Liver (tissue), 9 donors: ENCODE measurements around the gene ZNF839. TPM values are rescaled to one million over a fixed set of nuclear protein-coding genes. Genes with fewer than 3 reads are reported as not detected.

Source experiments
- DNase-seq: peaks from one replicate; pipeline ENCODE4 v3.0.0-alpha.2; 2017; ENCODE audit warnings: low spot score
- H3K27ac ChIP-seq, 2 donors: one replicate each; pipeline ENCODE4 v1.7.0; 2013; ENCODE audit warnings: inconsistent platforms in 2 of 2, low read length in 2 of 2, control low read depth in 1 of 2, low read depth in 1 of 2, mild to moderate bottlenecking in 1 of 2
- H3K27me3 ChIP-seq, 4 donors: one replicate each; pipeline versions ENCODE4 v1.6.1 to v1.7.0; 2013; ENCODE audit warnings: low read length in 3 of 4, inconsistent platforms in 1 of 4, mild to moderate bottlenecking in 1 of 4, moderate library complexity in 1 of 4; ENCODE audit not compliant: control insufficient read depth in 4 of 4, insufficient read depth in 4 of 4
- H3K36me3 ChIP-seq, 4 donors: one replicate each; pipeline versions ENCODE4 v1.6.1 to v1.7.0; 2013; ENCODE audit warnings: low read length in 3 of 4, mild to moderate bottlenecking in 3 of 4, low read depth in 1 of 4, moderate library complexity in 1 of 4; ENCODE audit not compliant: control insufficient read depth in 4 of 4, insufficient read depth in 3 of 4
- H3K4me1 ChIP-seq, 4 donors: one replicate each; pipeline versions ENCODE4 v1.6.1 to v1.7.0; 2013; ENCODE audit warnings: low read length in 3 of 4, mild to moderate bottlenecking in 3 of 4, moderate library complexity in 1 of 4; ENCODE audit not compliant: control insufficient read depth in 4 of 4, insufficient read depth in 4 of 4
- H3K4me3 ChIP-seq, 3 donors: one replicate each; pipeline versions ENCODE4 v1.6.1 to v1.7.0; 2013; ENCODE audit warnings: low read length in 3 of 3, control low read depth in 1 of 3, low read depth in 1 of 3, mild to moderate bottlenecking in 1 of 3
- H3K9ac ChIP-seq, 2 donors: one replicate each; pipeline ENCODE4 v1.7.0; 2013; ENCODE audit warnings: low read length in 2 of 2, mild to moderate bottlenecking in 2 of 2, moderate library complexity in 2 of 2, control low read depth in 1 of 2, low read depth in 1 of 2
- H3K9me3 ChIP-seq, 4 donors: one replicate each; pipeline versions ENCODE4 v1.6.1 to v1.7.0; 2013; ENCODE audit warnings: low read length in 3 of 4; ENCODE audit not compliant: control insufficient read depth in 4 of 4
- EGR1 ChIP-seq, 2 donors: IDR thresholded peaks; 2 replicates each; pipeline ENCODE4 v1.6.1; 2016 to 2018; ENCODE audit warnings: antibody characterized with exemption in 2 of 2, low read depth in 2 of 2
- FOXA1 ChIP-seq: IDR thresholded peaks from 2 replicates; pipeline ENCODE4 v1.6.1; 2016; ENCODE audit warnings: antibody characterized with exemption
- FOXA2 ChIP-seq: IDR thresholded peaks from 2 replicates; pipeline ENCODE4 v1.6.1; 2016; ENCODE audit warnings: antibody characterized with exemption
- GABPA ChIP-seq, 2 donors: IDR thresholded peaks in 1 of 2; conservative IDR thresholded peaks in 1 of 2; 2 replicates each; pipeline ENCODE4 v1.6.1; 2016; ENCODE audit warnings: antibody characterized with exemption in 2 of 2, mild to moderate bottlenecking in 1 of 2, moderate library complexity in 1 of 2
- HNF4A ChIP-seq, 2 donors: conservative IDR thresholded peaks; 2 replicates each; pipeline ENCODE4 v1.6.1; 2016; ENCODE audit warnings: antibody characterized with exemption in 2 of 2, mild to moderate bottlenecking in 2 of 2
- HNF4G ChIP-seq: IDR thresholded peaks from 2 replicates; pipeline ENCODE4 v1.6.1; 2016; ENCODE audit warnings: antibody characterized with exemption
- JUND ChIP-seq, 2 donors: IDR thresholded peaks; 2 replicates each; pipeline ENCODE4 v1.6.1; 2016; ENCODE audit warnings: antibody characterized with exemption in 2 of 2
- NR2F2 ChIP-seq: IDR thresholded peaks from 2 replicates; pipeline ENCODE4 v1.6.1; 2016; ENCODE audit warnings: antibody characterized with exemption
- RAD21 ChIP-seq, 2 donors: IDR thresholded peaks; 2 replicates each; pipeline ENCODE4 v1.6.1; 2016; ENCODE audit warnings: antibody characterized with exemption in 2 of 2, mild to moderate bottlenecking in 2 of 2
- RXRA ChIP-seq, 2 donors: IDR thresholded peaks; 2 replicates each; pipeline ENCODE4 v1.6.1; 2017 to 2018; ENCODE audit warnings: antibody characterized with exemption in 2 of 2, mild to moderate bottlenecking in 1 of 2
- SP1 ChIP-seq: IDR thresholded peaks from 2 replicates; pipeline ENCODE4 v1.6.1; 2018; ENCODE audit warnings: antibody characterized with exemption, mild to moderate bottlenecking
- TAF1 ChIP-seq: conservative IDR thresholded peaks from 2 replicates; pipeline ENCODE4 v1.6.1; 2016; ENCODE audit warnings: antibody characterized with exemption, mild to moderate bottlenecking
- YY1 ChIP-seq: IDR thresholded peaks from 2 replicates; pipeline ENCODE4 v1.6.1; 2016; ENCODE audit warnings: antibody characterized with exemption, mild to moderate bottlenecking
- WGBS: extraction: QIAGEN DNeasy Blood & Tissue Kit; methylation state at CpG from one replicate; pipeline ENCODE4 v1.1.7; 2013; 5-methylcytosine and 5-hydroxymethylcytosine counted together
- polyA plus RNA-seq, 2 donors: library from polyadenylated mRNA; stranded (reverse) in 1 of 2; unstranded in 1 of 2; fragments of 200-250 nt in 1 of 2; fragments of >200 nt in 1 of 2; fragmentation: Nextera tagmentation in 1 of 2; extraction: Ambion mirVana in 1 of 2; gene quantifications; one replicate each; pipeline versions ENCODE4 v1.2.1 to v1.2.3, GENCODE V29; 2013 to 2015
- total RNA-seq, 2 donors: library from RNA; depleted of rRNA; stranded (reverse); fragments of >200 nt; gene quantifications; one replicate each; pipeline ENCODE4 v1.2.3, GENCODE V29; 2014
- TF ChIP-seq, protein P1 (sequence below): IDR thresholded peaks from 2 replicates; pipeline ENCODE4 v1.6.1; 2016; ENCODE audit warnings: antibody characterized with exemption
- TF ChIP-seq, protein P2 (sequence below): IDR thresholded peaks from 2 replicates; pipeline ENCODE4 v1.6.1; 2016; ENCODE audit warnings: antibody characterized with exemption
- TF ChIP-seq, protein P3 (sequence below): IDR thresholded peaks from 2 replicates; pipeline ENCODE4 v1.6.1; 2016; ENCODE audit warnings: antibody characterized with exemption
- TF ChIP-seq, protein P4 (sequence below): IDR thresholded peaks from 2 replicates; pipeline ENCODE4 v1.6.1; 2016; ENCODE audit warnings: antibody characterized with exemption, mild to moderate bottlenecking
- TF ChIP-seq, protein P5 (sequence below): fragments of 150-350 bp; IDR thresholded peaks from 2 replicates; pipeline ENCODE4 v1.5.1; 2017; ENCODE audit warnings: improper control_type of control experiment, low read depth, low read length; ENCODE audit not compliant: missing input control
- donor health status: healthy.
- donor health status: healthy.
- donor health status: healthy.
- donor health status: healthy.
- donor health status: healthy.

Gene ZNF839
- total and polyA plus RNA-seq, 4 donors, result 3.1 to 5.6 (median 4.3) TPM

DNA sequence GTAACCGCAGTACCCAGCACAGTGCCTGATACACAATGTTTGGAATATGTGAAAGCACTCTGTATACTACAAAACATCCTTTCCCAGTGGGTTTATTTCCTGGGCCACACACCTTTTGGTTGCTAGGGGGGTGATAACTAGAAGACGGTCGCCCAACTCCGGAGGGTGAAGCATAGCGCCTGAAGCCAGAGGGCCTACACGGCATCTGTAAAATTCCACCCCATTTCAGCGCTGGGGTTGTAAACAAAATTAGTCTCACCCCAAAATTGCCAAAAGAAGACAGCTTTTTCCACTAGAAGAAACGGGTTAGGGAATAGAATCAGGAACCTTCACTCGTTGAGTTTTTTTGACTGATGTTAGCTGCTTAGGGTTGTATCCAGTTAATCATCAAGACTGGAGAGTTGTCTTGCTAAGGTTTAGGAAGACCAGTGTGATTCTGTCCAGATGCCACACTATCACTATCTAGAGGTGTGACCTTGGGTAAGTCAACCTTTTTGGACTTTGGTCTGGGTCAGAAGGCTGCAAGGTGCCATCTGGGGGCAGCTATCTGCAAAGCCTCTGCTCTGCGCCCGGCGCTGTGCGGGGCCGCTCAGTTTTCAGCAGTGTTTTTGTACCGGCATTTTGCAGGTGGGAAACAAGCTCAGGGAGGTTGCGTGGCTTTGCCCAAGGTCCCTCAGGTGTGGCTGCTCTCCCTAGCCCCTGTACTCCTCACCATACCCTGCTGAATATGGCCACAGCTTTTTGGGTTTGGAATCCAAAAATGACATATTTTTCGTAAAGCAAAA lies 1.3 kb downstream of the ZNF839 start:
- Histone ChIP-seq H3K27me3 (no peaks in the 10 kb centered on the region), H3K9me3 (no peaks in the 10 kb centered on the region), H3K4me3 (peak overlapping the region in 1 of 3 donors; percentile 91), H3K27ac (peak overlapping the region in 1 of 2 donors; percentile 91), H3K9ac (peak overlapping the region; percentile 49 to 92), H3K4me1 (peaks cover 4 to 48% (median 37%) of the 10 kb centered on the region in 4 donors), H3K36me3 (peaks cover 0 to 1% (median 0%) of the 10 kb centered on the region in 4 donors)
- TF ChIP-seq RAD21 (IDR thresholded peaks at IDR 0.05) (no peak), HNF4A (conservative IDR thresholded peaks at IDR 0.05) (peak; percentile 68 to 87), GABPA (IDR thresholded peaks at IDR 0.05 in 1 of 2, conservative IDR thresholded peaks at IDR 0.05 in 1 of 2) (no peak), HNF4G (no peak), TAF1 (no peak), FOXA2 (no peak), JUND (IDR thresholded peaks at IDR 0.05) (no peak), SP1 (peak; percentile 36), RXRA (IDR thresholded peaks at IDR 0.05) (peak in 1 of 2 donors; percentile 61), NR2F2 (no peak)
- TF ChIP-seq, protein P1, sequence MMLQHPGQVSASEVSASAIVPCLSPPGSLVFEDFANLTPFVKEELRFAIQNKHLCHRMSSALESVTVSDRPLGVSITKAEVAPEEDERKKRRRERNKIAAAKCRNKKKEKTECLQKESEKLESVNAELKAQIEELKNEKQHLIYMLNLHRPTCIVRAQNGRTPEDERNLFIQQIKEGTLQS, result no peak
- WGBS, result 92% methylated on average over 17 of the region's 17 CpGs
- DNase-seq, result no peak

DNA sequence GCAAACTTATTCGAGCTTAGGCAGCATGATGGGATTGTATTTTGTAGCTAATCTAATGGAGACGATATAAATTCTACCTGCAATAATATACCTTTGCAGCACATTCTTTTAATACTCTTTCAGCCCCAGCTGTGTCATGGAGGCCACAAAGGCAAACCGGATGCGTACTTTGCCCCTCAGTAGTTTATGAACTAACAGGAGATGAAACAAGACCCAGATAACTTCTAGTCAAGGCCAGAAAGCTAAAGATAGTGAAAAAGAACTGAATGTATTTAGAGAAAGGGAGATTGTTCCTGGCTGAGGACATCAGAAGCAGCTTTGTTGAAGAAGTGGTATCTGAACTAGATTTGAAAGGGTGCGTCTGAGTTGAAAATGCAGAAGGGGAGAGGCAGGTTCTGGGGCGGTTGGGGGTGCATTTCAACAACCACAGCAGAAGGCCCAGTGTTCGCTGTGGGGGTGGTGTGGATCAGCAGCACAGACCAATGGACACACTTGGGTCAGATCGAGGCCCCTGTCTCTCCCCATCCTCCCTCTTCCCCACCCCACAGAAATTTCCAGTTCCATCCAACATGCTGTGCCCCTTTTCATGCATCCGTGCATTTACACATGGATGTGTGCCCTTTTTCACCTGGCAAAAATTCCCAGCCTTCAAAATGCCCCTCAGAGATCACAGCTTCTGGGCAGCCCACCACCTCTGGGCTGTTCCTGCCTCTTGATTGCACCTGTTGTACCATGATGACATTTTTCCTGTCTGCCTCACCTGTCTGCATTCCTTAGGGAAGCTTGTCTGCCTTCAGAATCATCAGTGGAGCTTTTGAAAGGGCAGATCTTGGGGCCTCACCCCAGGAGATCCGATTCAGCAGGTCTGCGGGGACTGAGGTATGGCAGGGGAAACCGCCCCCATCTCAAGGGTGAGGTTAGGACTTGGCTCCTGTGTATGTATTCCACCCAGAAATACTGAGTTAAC lies 2.2 kb downstream of the ZNF839 start:
- Histone ChIP-seq H3K9ac (no peak overlapping the region), H3K27ac (no peak overlapping the region), H3K4me1 (peaks cover 4 to 40% (median 30%) of the 10 kb centered on the region in 4 donors), H3K9me3 (no peaks in the 10 kb centered on the region), H3K4me3 (no peak overlapping the region), H3K36me3 (peaks cover 0 to 5% (median 0%) of the 10 kb centered on the region in 4 donors), H3K27me3 (no peaks in the 10 kb centered on the region)
- TF ChIP-seq, protein P2, sequence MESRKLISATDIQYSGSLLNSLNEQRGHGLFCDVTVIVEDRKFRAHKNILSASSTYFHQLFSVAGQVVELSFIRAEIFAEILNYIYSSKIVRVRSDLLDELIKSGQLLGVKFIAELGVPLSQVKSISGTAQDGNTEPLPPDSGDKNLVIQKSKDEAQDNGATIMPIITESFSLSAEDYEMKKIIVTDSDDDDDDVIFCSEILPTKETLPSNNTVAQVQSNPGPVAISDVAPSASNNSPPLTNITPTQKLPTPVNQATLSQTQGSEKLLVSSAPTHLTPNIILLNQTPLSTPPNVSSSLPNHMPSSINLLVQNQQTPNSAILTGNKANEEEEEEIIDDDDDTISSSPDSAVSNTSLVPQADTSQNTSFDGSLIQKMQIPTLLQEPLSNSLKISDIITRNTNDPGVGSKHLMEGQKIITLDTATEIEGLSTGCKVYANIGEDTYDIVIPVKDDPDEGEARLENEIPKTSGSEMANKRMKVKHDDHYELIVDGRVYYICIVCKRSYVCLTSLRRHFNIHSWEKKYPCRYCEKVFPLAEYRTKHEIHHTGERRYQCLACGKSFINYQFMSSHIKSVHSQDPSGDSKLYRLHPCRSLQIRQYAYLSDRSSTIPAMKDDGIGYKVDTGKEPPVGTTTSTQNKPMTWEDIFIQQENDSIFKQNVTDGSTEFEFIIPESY, result no peak
- TF ChIP-seq HNF4A (conservative IDR thresholded peaks at IDR 0.05) (no peak), EGR1 (IDR thresholded peaks at IDR 0.05; ENCODE audit: low read depth in 2 of 2) (no peak), FOXA1 (no peak), JUND (IDR thresholded peaks at IDR 0.05) (no peak), RAD21 (IDR thresholded peaks at IDR 0.05) (no peak), NR2F2 (no peak), SP1 (no peak), GABPA (IDR thresholded peaks at IDR 0.05 in 1 of 2, conservative IDR thresholded peaks at IDR 0.05 in 1 of 2) (no peak), HNF4G (no peak), YY1 (no peak), FOXA2 (no peak), TAF1 (no peak), RXRA (IDR thresholded peaks at IDR 0.05) (no peak)
- TF ChIP-seq, protein P3, sequence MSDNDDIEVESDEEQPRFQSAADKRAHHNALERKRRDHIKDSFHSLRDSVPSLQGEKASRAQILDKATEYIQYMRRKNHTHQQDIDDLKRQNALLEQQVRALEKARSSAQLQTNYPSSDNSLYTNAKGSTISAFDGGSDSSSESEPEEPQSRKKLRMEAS, result no peak
- TF ChIP-seq, protein P1, result no peak
- TF ChIP-seq, protein P4, sequence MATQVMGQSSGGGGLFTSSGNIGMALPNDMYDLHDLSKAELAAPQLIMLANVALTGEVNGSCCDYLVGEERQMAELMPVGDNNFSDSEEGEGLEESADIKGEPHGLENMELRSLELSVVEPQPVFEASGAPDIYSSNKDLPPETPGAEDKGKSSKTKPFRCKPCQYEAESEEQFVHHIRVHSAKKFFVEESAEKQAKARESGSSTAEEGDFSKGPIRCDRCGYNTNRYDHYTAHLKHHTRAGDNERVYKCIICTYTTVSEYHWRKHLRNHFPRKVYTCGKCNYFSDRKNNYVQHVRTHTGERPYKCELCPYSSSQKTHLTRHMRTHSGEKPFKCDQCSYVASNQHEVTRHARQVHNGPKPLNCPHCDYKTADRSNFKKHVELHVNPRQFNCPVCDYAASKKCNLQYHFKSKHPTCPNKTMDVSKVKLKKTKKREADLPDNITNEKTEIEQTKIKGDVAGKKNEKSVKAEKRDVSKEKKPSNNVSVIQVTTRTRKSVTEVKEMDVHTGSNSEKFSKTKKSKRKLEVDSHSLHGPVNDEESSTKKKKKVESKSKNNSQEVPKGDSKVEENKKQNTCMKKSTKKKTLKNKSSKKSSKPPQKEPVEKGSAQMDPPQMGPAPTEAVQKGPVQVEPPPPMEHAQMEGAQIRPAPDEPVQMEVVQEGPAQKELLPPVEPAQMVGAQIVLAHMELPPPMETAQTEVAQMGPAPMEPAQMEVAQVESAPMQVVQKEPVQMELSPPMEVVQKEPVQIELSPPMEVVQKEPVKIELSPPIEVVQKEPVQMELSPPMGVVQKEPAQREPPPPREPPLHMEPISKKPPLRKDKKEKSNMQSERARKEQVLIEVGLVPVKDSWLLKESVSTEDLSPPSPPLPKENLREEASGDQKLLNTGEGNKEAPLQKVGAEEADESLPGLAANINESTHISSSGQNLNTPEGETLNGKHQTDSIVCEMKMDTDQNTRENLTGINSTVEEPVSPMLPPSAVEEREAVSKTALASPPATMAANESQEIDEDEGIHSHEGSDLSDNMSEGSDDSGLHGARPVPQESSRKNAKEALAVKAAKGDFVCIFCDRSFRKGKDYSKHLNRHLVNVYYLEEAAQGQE, result no peak
- TF ChIP-seq, protein P5, sequence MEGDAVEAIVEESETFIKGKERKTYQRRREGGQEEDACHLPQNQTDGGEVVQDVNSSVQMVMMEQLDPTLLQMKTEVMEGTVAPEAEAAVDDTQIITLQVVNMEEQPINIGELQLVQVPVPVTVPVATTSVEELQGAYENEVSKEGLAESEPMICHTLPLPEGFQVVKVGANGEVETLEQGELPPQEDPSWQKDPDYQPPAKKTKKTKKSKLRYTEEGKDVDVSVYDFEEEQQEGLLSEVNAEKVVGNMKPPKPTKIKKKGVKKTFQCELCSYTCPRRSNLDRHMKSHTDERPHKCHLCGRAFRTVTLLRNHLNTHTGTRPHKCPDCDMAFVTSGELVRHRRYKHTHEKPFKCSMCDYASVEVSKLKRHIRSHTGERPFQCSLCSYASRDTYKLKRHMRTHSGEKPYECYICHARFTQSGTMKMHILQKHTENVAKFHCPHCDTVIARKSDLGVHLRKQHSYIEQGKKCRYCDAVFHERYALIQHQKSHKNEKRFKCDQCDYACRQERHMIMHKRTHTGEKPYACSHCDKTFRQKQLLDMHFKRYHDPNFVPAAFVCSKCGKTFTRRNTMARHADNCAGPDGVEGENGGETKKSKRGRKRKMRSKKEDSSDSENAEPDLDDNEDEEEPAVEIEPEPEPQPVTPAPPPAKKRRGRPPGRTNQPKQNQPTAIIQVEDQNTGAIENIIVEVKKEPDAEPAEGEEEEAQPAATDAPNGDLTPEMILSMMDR, result no peak
- 90% methylated on average over 12 of the region's 12 CpGs for WGBS
- DNase-seq, result no peak
